Fibroblast of pulmonary artery (primary cell): Measurements from ENCODE around the gene LYSMD4.
"Not testable (repeated sequence)": the region's sequence is repeated elsewhere in the genome, so short reads cannot be mapped to it uniquely, and the experiment has no call there.

ENCODE experiments used
- DNase-seq: peaks from one replicate; pipeline ENCODE4 v3.0.0-alpha.2; 2010; ENCODE audit warnings: low read depth
- H3K4me3 ChIP-seq: replicated peaks from 2 replicates; pipeline ENCODE4 v1.5.1; 2011; ENCODE audit warnings: low read depth, mild to moderate bottlenecking, control low read depth, low read length, moderate library complexity
- CTCF ChIP-seq: IDR thresholded peaks from 2 replicates; pipeline ENCODE4 v1.5.1; 2011; ENCODE audit warnings: mild to moderate bottlenecking, control low read depth, low read length, inconsistent platforms; ENCODE audit errors: missing control alignments

Gene LYSMD4

GRCh38 chr15:99733268-99734039 is at the start of gene LYSMD4:
TSS of gene LYSMD4 (minus strand) at chr15:99733437. CDS start at chr15:99731999, 1,438 bp downstream.
- peak within 1 kb of the TSS; percentile 78 for H3K4me3 ChIP-seq
- TF ChIP-seq CTCF = no peak
- DNase-seq = peak; percentile 93

GRCh38 chr15:99782029-99782428 is 48.8 kb upstream of the LYSMD4 start:
- DNase-seq, H3K4me3 ChIP-seq: not testable (repeated sequence)

GRCh38 chr15:99777144-99777543 is 43.9 kb upstream of the LYSMD4 start:
- no peak for TF ChIP-seq CTCF
- H3K4me3 ChIP-seq = no peak overlapping the region
- no peak for DNase-seq

- no peak for TF ChIP-seq CTCF
- no peak for DNase-seq
- H3K4me3 ChIP-seq = no peak overlapping the region
These were observed 31.3 kb upstream of the LYSMD4 start for GRCh38 chr15:99764522-99764921.

- TF ChIP-seq CTCF = no peak
- DNase-seq = no peak
- no peak overlapping the region for H3K4me3 ChIP-seq
These were observed 30.6 kb upstream of the LYSMD4 start for GRCh38 chr15:99763827-99764226.

GRCh38 chr15:99762288-99762687 is 29.1 kb upstream of the LYSMD4 start:
- no peak for TF ChIP-seq CTCF
- DNase-seq = no peak
- H3K4me3 ChIP-seq = no peak overlapping the region

- peak; percentile 82 for DNase-seq
These were observed 22.6 kb upstream of the LYSMD4 start for GRCh38 chr15:99755692-99756409.

More at GRCh38 chr15:99755692-99756409, 22.6 kb upstream of the LYSMD4 start:
- peak; percentile 82 for TF ChIP-seq CTCF
- H3K4me3 ChIP-seq = no peak overlapping the region
